GM23338 (cell line): ENCODE data around the gene PYGO1. TPM values are rescaled to one million over a fixed set of nuclear protein-coding genes. Genes with fewer than 3 reads are reported as not detected.

Experiments used
- ATAC-seq: fragments of 200-7000 bp; cut with Tn5 transposase; 3 replicates; pipeline ENCODE4 v1.9.1; 2020
- DNase-seq: peaks from one replicate; pipeline ENCODE4 v3.0.0-alpha.2; 2015; ENCODE audit warnings: low spot score
- H2AFZ ChIP-seq: fragments of 200-600 bp; sonication (generic); 2 replicates; pipeline ENCODE4 v1.8.0; 2016; ENCODE audit warnings: antibody characterized with exemption, mild to moderate bottlenecking, moderate library complexity
- H3F3A ChIP-seq: fragments of 200-600 bp; sonication (generic); replicated peaks from 2 replicates; pipeline ENCODE4 v1.8.0; 2017; ENCODE audit warnings: antibody characterized with exemption, mixed run types, low read depth
- H3K27ac ChIP-seq: fragments of 200-600 bp; sonication (generic); 2 replicates; pipeline ENCODE4 v1.6.1; 2016; ENCODE audit warnings: low read depth
- H3K27me3 ChIP-seq: fragments of 200-600 bp; sonication (generic); 2 replicates; pipeline ENCODE4 v1.8.0; 2016; ENCODE audit warnings: mild to moderate bottlenecking, mixed run types, moderate library complexity; ENCODE audit not compliant: insufficient read depth
- H3K36me3 ChIP-seq: fragments of 200-600 bp; sonication (generic); 2 replicates; pipeline ENCODE4 v1.8.0; 2016; ENCODE audit warnings: mild to moderate bottlenecking; ENCODE audit not compliant: insufficient read depth
- H3K4me1 ChIP-seq: fragments of 200-600 bp; sonication (generic); 2 replicates; pipeline ENCODE4 v1.8.0; 2016; ENCODE audit warnings: mild to moderate bottlenecking, moderate library complexity; ENCODE audit not compliant: insufficient read depth
- H3K4me2 ChIP-seq: fragments of 200-600 bp; sonication (generic); 2 replicates; pipeline ENCODE4 v1.7.1; 2017; ENCODE audit warnings: mixed run types
- H3K4me3 ChIP-seq: fragments of 200-600 bp; sonication (generic); 2 replicates; pipeline ENCODE4 v1.6.1; 2016; ENCODE audit warnings: mixed run types
- H3K79me2 ChIP-seq: fragments of 200-600 bp; sonication (generic); replicated peaks from 2 replicates; pipeline ENCODE4 v1.8.0; 2017; ENCODE audit warnings: mild to moderate bottlenecking; ENCODE audit not compliant: insufficient read depth
- H3K9me2 ChIP-seq: fragments of 200-600 bp; sonication (generic); 2 replicates; pipeline ENCODE4 v1.8.0; 2017; ENCODE audit not compliant: insufficient read depth
- H4K20me1 ChIP-seq: fragments of 200-600 bp; sonication (generic); replicated peaks from 2 replicates; pipeline ENCODE4 v1.8.0; 2017; ENCODE audit warnings: mild to moderate bottlenecking; ENCODE audit not compliant: insufficient read depth
- H3K27ac Mint-ChIP-seq: 2 replicates; pipeline ENCODE4 v1.8.0; 2020; ENCODE audit warnings: inconsistent platforms, mild to moderate bottlenecking, moderate library complexity, mixed read lengths
- H3K27me3 Mint-ChIP-seq: 3 replicates; pipeline ENCODE4 v1.8.0; 2022; ENCODE audit warnings: low read depth, mild to moderate bottlenecking, moderate library complexity, mixed read lengths, inconsistent platforms; ENCODE audit not compliant: insufficient read depth, poor library complexity
- H3K36me3 Mint-ChIP-seq: 3 replicates; pipeline ENCODE4 v1.8.0; 2021; ENCODE audit warnings: low read depth, mild to moderate bottlenecking, inconsistent platforms, moderate library complexity, mixed read lengths
- H3K4me1 Mint-ChIP-seq: 3 replicates; pipeline ENCODE4 v1.8.0; 2020; ENCODE audit warnings: mild to moderate bottlenecking, inconsistent platforms, mixed read lengths
- H3K4me3 Mint-ChIP-seq: 3 replicates; pipeline ENCODE4 v1.8.0; 2021; ENCODE audit warnings: moderate library complexity, mild to moderate bottlenecking, inconsistent platforms, mixed read lengths
- H3K9me3 Mint-ChIP-seq: 3 replicates; pipeline ENCODE4 v1.8.0; 2020; ENCODE audit warnings: moderate library complexity, mild to moderate bottlenecking, inconsistent platforms, mixed read lengths
- CREB1 ChIP-seq: fragments of 250-450 bp; sonication (Bioruptor Pico); IDR thresholded peaks from 2 replicates; pipeline ENCODE4 v1.5.0; 2020; ENCODE audit warnings: low read depth, mild to moderate bottlenecking, moderate library complexity
- EZH2 ChIP-seq: fragments of 200-600 bp; sonication (generic); IDR thresholded peaks from one replicate; pipeline ENCODE4 v1.8.0; 2017; ENCODE audit warnings: antibody characterized with exemption, mild to moderate bottlenecking, low read depth; ENCODE audit not compliant: unreplicated experiment
- EZH2phosphoT487 ChIP-seq: fragments of 200-600 bp; sonication (generic); IDR thresholded peaks from one replicate; pipeline ENCODE4 v1.8.1; 2018; ENCODE audit warnings: antibody characterized with exemption; ENCODE audit not compliant: unreplicated experiment
- JUNB ChIP-seq: IDR thresholded peaks from one replicate; pipeline ENCODE4 v1.6.1; 2016; ENCODE audit warnings: antibody characterized with exemption; ENCODE audit not compliant: unreplicated experiment
- NANOG ChIP-seq: IDR thresholded peaks from 2 replicates; pipeline ENCODE4 v1.6.1; 2016; ENCODE audit warnings: antibody characterized with exemption, borderline replicate concordance
- POLR2AphosphoS5 ChIP-seq: IDR thresholded peaks from 2 replicates; pipeline ENCODE4 v1.6.1; 2016; ENCODE audit warnings: antibody characterized with exemption, low read depth
- STAT1 ChIP-seq: IDR thresholded peaks from one replicate; pipeline ENCODE4 v1.6.1; 2016; ENCODE audit warnings: antibody characterized with exemption; ENCODE audit not compliant: unreplicated experiment
- ZNF114 ChIP-seq: fragments of 250-450 bp; sonication (Bioruptor Pico); IDR thresholded peaks from 2 replicates; pipeline ENCODE4 v1.5.0; 2020; ENCODE audit warnings: mild to moderate bottlenecking, moderate library complexity
- ZNF331 ChIP-seq: fragments of 250-450 bp; sonication (Bioruptor Pico); IDR thresholded peaks from 2 replicates; pipeline ENCODE4 v1.5.0; 2020; ENCODE audit warnings: low read depth, mild to moderate bottlenecking, moderate library complexity
- polyA plus RNA-seq: library from polyadenylated mRNA; unstranded; fragments of >200 nt; fragmentation: Nextera tagmentation; extraction: Ambion mirVana; gene quantifications from 2 replicates; pipeline ENCODE4 v1.2.1, GENCODE V29; 2016
- total RNA-seq: library from RNA; depleted of rRNA; stranded (reverse); fragments of >200 nt; shearing (Covaris generic); gene quantifications from 2 replicates; pipeline ENCODE4 v1.2.3, GENCODE V29; 2014
- TF ChIP-seq, protein P1 (sequence below): IDR thresholded peaks from 2 replicates; pipeline ENCODE4 v1.6.1; 2016; ENCODE audit warnings: antibody characterized with exemption
- TF ChIP-seq, protein P2 (sequence below): fragments of 250-450 bp; sonication (Bioruptor Pico); IDR thresholded peaks from 2 replicates; pipeline ENCODE4 v1.5.0; 2020; ENCODE audit warnings: mild to moderate bottlenecking, moderate library complexity
- TF ChIP-seq, protein P3 (sequence below), 2 experiments: fragments of 200-600 bp in 1 of 2; sonication (generic) in 1 of 2; conservative IDR thresholded peaks; 2 replicates each; pipeline versions ENCODE4 v1.5.1 to v1.6.1; 2016 to 2017; ENCODE audit warnings: antibody characterized with exemption in 2 of 2, low read depth in 2 of 2, mild to moderate bottlenecking in 2 of 2, moderate library complexity in 1 of 2
- TF ChIP-seq, protein P4 (sequence below): IDR thresholded peaks from one replicate; pipeline ENCODE4 v1.6.1; 2018; ENCODE audit warnings: antibody characterized with exemption; ENCODE audit not compliant: unreplicated experiment

PYGO1 gene
- total and polyA plus RNA-seq, 2 experiments from 2014 or later = 0.18 to 0.52 TPM

DNA sequence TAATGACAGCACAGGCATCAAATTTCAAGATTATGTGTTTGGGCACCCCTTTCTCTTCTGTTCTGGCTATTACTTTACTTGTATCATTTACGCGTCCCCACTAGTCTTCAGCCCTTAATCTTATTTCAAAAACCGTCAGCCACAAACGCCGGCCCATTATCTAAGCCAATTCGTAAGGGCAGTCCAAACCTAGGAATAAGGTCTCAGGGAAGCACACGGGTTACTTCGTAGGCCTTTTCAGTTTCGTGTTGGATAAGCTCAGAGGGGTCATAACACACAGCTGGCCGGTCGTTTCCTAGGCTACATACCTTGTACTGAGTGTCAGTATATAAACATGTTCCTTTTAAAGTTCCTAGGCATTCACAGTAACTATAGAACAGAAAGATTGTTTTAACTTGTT, 75.0 kb downstream of the PYGO1 start:
- no peaks in the 10 kb centered on the region for H3K27me3 ChIP-seq
- peak overlapping the region; percentile 21; the same call in 1 of the 2 replicates for H2AFZ ChIP-seq
- no peaks in the 10 kb centered on the region for H3K9me2 ChIP-seq
- no peaks in the 10 kb centered on the region for H3K36me3 ChIP-seq
- no peaks in the 10 kb centered on the region for H3K79me2 ChIP-seq
- ATAC-seq (no peak), DNase-seq (no peak)
- Mint-ChIP-seq H3K4me1 (peaks cover 2% of the 10 kb centered on the region; the same call in 1 of the 3 replicates), H3K9me3 (no peaks in the 10 kb centered on the region), H3K36me3 (no peaks in the 10 kb centered on the region), H3K4me3 (no peak overlapping the region), H3K27me3 (peaks cover 1% of the 10 kb centered on the region), H3K27ac (no peak overlapping the region)
- no peak overlapping the region for H3K4me2 ChIP-seq
- H3F3A ChIP-seq = no peaks in the 10 kb centered on the region
- H4K20me1 ChIP-seq = no peaks in the 10 kb centered on the region
- H3K4me3 ChIP-seq = no peak overlapping the region
- no peak overlapping the region for H3K27ac ChIP-seq
- H3K4me1 ChIP-seq = no peaks in the 10 kb centered on the region
- TF ChIP-seq POLR2AphosphoS5 (no peak), ZNF331 (CRISPR knock-in tag) (no peak), STAT1 (no peak), EZH2 (no peak), JUNB (no peak), EZH2phosphoT487 (no peak), NANOG (no peak), ZNF114 (CRISPR knock-in tag) (no peak), CREB1 (CRISPR knock-in tag) (no peak)
- TF ChIP-seq, protein P1, sequence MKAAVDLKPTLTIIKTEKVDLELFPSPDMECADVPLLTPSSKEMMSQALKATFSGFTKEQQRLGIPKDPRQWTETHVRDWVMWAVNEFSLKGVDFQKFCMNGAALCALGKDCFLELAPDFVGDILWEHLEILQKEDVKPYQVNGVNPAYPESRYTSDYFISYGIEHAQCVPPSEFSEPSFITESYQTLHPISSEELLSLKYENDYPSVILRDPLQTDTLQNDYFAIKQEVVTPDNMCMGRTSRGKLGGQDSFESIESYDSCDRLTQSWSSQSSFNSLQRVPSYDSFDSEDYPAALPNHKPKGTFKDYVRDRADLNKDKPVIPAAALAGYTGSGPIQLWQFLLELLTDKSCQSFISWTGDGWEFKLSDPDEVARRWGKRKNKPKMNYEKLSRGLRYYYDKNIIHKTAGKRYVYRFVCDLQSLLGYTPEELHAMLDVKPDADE = no peak
- TF ChIP-seq, protein P2, sequence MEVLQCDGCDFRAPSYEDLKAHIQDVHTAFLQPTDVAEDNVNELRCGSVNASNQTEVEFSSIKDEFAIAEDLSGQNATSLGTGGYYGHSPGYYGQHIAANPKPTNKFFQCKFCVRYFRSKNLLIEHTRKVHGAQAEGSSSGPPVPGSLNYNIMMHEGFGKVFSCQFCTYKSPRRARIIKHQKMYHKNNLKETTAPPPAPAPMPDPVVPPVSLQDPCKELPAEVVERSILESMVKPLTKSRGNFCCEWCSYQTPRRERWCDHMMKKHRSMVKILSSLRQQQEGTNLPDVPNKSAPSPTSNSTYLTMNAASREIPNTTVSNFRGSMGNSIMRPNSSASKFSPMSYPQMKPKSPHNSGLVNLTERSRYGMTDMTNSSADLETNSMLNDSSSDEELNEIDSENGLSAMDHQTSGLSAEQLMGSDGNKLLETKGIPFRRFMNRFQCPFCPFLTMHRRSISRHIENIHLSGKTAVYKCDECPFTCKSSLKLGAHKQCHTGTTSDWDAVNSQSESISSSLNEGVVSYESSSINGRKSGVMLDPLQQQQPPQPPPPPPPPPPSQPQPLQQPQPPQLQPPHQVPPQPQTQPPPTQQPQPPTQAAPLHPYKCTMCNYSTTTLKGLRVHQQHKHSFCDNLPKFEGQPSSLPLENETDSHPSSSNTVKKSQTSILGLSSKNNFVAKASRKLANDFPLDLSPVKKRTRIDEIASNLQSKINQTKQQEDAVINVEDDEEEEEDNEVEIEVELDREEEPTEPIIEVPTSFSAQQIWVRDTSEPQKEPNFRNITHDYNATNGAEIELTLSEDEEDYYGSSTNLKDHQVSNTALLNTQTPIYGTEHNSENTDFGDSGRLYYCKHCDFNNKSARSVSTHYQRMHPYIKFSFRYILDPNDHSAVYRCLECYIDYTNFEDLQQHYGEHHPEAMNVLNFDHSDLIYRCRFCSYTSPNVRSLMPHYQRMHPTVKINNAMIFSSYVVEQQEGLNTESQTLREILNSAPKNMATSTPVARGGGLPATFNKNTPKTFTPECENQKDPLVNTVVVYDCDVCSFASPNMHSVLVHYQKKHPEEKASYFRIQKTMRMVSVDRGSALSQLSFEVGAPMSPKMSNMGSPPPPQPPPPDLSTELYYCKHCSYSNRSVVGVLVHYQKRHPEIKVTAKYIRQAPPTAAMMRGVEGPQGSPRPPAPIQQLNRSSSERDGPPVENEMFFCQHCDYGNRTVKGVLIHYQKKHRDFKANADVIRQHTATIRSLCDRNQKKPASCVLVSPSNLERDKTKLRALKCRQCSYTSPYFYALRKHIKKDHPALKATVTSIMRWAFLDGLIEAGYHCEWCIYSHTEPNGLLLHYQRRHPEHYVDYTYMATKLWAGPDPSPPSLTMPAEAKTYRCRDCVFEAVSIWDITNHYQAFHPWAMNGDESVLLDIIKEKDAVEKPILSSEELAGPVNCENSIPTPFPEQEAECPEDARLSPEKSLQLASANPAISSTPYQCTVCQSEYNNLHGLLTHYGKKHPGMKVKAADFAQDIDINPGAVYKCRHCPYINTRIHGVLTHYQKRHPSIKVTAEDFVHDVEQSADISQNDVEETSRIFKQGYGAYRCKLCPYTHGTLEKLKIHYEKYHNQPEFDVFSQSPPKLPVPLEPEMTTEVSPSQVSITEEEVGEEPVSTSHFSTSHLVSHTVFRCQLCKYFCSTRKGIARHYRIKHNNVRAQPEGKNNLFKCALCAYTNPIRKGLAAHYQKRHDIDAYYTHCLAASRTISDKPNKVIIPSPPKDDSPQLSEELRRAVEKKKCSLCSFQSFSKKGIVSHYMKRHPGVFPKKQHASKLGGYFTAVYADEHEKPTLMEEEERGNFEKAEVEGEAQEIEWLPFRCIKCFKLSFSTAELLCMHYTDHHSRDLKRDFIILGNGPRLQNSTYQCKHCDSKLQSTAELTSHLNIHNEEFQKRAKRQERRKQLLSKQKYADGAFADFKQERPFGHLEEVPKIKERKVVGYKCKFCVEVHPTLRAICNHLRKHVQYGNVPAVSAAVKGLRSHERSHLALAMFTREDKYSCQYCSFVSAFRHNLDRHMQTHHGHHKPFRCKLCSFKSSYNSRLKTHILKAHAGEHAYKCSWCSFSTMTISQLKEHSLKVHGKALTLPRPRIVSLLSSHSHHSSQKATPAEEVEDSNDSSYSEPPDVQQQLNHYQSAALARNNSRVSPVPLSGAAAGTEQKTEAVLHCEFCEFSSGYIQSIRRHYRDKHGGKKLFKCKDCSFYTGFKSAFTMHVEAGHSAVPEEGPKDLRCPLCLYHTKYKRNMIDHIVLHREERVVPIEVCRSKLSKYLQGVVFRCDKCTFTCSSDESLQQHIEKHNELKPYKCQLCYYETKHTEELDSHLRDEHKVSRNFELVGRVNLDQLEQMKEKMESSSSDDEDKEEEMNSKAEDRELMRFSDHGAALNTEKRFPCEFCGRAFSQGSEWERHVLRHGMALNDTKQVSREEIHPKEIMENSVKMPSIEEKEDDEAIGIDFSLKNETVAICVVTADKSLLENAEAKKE (CRISPR knock-in tag) = no peak
- TF ChIP-seq, protein P3, sequence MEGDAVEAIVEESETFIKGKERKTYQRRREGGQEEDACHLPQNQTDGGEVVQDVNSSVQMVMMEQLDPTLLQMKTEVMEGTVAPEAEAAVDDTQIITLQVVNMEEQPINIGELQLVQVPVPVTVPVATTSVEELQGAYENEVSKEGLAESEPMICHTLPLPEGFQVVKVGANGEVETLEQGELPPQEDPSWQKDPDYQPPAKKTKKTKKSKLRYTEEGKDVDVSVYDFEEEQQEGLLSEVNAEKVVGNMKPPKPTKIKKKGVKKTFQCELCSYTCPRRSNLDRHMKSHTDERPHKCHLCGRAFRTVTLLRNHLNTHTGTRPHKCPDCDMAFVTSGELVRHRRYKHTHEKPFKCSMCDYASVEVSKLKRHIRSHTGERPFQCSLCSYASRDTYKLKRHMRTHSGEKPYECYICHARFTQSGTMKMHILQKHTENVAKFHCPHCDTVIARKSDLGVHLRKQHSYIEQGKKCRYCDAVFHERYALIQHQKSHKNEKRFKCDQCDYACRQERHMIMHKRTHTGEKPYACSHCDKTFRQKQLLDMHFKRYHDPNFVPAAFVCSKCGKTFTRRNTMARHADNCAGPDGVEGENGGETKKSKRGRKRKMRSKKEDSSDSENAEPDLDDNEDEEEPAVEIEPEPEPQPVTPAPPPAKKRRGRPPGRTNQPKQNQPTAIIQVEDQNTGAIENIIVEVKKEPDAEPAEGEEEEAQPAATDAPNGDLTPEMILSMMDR (conservative IDR thresholded peaks at IDR 0.05; ENCODE audit: low read depth in 2 of 2) = no peak
- TF ChIP-seq, protein P4, sequence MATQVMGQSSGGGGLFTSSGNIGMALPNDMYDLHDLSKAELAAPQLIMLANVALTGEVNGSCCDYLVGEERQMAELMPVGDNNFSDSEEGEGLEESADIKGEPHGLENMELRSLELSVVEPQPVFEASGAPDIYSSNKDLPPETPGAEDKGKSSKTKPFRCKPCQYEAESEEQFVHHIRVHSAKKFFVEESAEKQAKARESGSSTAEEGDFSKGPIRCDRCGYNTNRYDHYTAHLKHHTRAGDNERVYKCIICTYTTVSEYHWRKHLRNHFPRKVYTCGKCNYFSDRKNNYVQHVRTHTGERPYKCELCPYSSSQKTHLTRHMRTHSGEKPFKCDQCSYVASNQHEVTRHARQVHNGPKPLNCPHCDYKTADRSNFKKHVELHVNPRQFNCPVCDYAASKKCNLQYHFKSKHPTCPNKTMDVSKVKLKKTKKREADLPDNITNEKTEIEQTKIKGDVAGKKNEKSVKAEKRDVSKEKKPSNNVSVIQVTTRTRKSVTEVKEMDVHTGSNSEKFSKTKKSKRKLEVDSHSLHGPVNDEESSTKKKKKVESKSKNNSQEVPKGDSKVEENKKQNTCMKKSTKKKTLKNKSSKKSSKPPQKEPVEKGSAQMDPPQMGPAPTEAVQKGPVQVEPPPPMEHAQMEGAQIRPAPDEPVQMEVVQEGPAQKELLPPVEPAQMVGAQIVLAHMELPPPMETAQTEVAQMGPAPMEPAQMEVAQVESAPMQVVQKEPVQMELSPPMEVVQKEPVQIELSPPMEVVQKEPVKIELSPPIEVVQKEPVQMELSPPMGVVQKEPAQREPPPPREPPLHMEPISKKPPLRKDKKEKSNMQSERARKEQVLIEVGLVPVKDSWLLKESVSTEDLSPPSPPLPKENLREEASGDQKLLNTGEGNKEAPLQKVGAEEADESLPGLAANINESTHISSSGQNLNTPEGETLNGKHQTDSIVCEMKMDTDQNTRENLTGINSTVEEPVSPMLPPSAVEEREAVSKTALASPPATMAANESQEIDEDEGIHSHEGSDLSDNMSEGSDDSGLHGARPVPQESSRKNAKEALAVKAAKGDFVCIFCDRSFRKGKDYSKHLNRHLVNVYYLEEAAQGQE = no peak
